B cell (primary cell): Measurements from ENCODE around the gene RGS7BP.

ENCODE experiments used
- CTCF ChIP-seq: fragments of 200-600 bp; IDR thresholded peaks from one replicate; pipeline ENCODE4 v1.8.0; 2022; ENCODE audit warnings: antibody characterized with exemption, mild to moderate bottlenecking
- EZH2 ChIP-seq: IDR thresholded peaks from 2 replicates; pipeline ENCODE4 v1.6.1; 2012; ENCODE audit warnings: borderline replicate concordance, low read depth, mild to moderate bottlenecking, moderate library complexity, low read length; ENCODE audit not compliant: insufficient read depth, poor library complexity, severe bottlenecking

- TF ChIP-seq CTCF (no peak), EZH2 (no peak)
These were observed 60.6 kb downstream of the RGS7BP start for GRCh38 chr5:64566310-64566916.
